GM12892 (cell line): Measurements from ENCODE around the gene FLT3.
"Not testable (repeated sequence)": the region's sequence is repeated elsewhere in the genome, so short reads cannot be mapped to it uniquely, and the experiment has no call there.

ENCODE experiments used
- DNase-seq: peaks from one replicate; pipeline ENCODE4 v3.0.0; 2011; ENCODE audit not compliant: insufficient read length
- FAIRE-seq: peaks from 2 replicates; lab custom pipeline; 2011; peaks lifted over from hg19 to GRCh38; lab: Jason Lieb, UNC
- POLR2A ChIP-seq: IDR thresholded peaks from 2 replicates; pipeline ENCODE4 v1.6.1; 2011; ENCODE audit warnings: low read depth, low read length, control low read depth
- POLR2AphosphoS5 ChIP-seq: IDR thresholded peaks from 2 replicates; pipeline ENCODE4 v1.6.1; 2011; ENCODE audit warnings: low read depth, low read length, control low read depth
- TAF1 ChIP-seq: IDR thresholded peaks from 2 replicates; pipeline ENCODE4 v1.6.1; 2011; ENCODE audit warnings: low read depth, mild to moderate bottlenecking, control low read depth, low read length, borderline replicate concordance

Gene FLT3

GRCh38 chr13:28129911-28130693, 29.7 kb upstream of the FLT3 start:
- DNase-seq (no peak), FAIRE-seq (no peak)
- no peak for TF ChIP-seq POLR2AphosphoS5
- no peak for TF ChIP-seq POLR2A
- no peak for TF ChIP-seq TAF1

DNA sequence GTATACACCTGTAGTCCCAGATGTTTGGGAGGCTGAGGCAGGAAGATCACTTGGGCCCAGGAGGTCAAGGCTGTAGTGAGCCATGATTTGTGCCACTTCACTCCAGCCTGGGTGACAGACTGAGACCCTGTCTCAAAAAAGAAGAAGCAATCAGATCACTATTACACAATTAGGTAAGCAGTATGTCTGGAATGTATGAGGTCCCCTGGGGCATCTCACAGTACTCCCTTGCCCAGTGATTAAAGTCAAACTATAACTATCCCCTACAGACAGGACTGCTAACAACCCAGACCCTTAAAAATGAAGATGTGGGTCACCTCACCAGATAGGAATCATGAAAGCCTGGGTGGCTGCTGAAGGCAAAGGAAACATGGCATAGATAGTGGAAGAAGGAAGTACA, 28.6 kb upstream of the FLT3 start:
- no peak for FAIRE-seq
- DNase-seq: no peak
- TF ChIP-seq TAF1 (no peak), POLR2AphosphoS5 (no peak), POLR2A (no peak)

- FAIRE-seq: no peak
- DNase-seq: no peak
- TF ChIP-seq POLR2A: no peak
These were observed 27.7 kb upstream of the FLT3 start for GRCh38 chr13:28128030-28128429.

DNA sequence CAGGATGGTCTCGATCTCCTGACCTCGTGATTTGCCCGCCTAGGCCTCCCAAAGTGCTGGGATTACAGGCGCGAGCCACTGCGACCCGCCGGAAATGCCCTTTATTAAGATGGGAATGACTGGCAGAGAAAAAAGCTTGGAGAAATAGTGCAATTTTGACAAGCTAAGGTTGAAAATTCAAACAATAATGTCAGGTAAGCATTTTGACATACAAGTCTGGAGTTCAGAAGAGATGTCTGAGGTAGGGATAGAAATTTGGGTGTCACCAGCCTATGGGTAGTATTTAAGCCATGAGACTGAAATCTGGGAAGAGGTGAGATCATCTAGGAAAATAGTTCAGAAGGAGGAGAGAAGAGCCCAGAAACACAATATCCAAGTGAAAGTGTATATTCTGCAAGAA, 20.8 kb upstream of the FLT3 start:
- no peak for TF ChIP-seq POLR2AphosphoS5
- TF ChIP-seq TAF1: no peak
- no peak for TF ChIP-seq POLR2A
- DNase-seq (no peak), FAIRE-seq (no peak)

DNA sequence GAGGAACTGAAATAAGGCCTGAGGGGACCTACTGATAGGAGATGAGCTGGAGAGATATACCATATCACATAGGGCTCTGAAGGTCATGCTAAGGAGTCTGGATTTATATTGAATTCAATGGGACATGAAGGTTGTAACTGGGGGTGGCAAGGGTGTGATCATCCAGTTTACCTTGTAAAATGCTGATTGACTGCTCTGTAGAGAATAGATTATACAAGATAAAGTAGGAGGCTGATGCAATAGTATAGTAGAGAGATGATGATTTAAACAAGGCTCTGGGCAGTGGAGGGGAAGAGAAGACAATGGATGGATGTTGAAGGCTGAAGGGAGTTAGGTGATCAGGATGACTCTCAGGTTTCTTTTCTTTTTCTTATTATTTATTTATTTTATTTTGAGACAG, 19.9 kb upstream of the FLT3 start:
- DNase-seq: no peak
- FAIRE-seq: no peak
- TF ChIP-seq POLR2AphosphoS5: no peak
- no peak for TF ChIP-seq POLR2A
- no peak for TF ChIP-seq TAF1

DNA sequence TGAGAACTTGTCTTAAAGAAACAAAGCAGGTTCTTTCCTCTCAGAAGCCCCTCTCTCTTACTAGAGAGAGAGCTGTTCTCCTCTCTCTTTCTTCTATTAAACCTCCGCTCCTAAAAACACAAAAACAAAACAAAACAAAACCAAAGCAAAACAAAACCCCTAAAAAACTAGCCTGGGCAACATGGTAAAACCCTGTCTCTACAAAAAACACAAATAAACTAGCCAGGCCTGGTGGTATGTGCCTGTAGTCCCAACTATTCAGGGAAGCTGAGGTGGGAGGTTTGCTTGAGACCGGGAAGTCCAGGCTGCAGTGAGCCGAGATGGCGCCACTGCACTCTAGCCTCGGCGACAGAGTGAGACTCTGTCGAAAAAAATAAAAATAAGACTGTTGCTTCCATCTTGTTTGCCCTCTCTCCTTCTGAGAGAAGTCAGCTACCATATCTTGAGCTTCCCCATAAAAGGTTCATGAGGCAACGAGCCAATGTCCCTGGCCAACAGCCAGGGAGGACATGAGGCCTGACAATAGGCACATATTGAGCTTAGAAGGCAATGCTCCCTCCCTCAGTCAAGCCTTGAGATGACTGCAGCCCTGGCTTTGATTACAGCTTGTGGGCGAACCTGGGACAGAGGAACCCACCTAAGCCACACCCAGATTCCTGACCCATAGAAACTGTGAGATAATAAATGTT, 17.5 kb upstream of the FLT3 start:
- TF ChIP-seq TAF1 (no peak), POLR2A (no peak), POLR2AphosphoS5 (no peak)
- no peak for FAIRE-seq
- DNase-seq: no peak

DNA sequence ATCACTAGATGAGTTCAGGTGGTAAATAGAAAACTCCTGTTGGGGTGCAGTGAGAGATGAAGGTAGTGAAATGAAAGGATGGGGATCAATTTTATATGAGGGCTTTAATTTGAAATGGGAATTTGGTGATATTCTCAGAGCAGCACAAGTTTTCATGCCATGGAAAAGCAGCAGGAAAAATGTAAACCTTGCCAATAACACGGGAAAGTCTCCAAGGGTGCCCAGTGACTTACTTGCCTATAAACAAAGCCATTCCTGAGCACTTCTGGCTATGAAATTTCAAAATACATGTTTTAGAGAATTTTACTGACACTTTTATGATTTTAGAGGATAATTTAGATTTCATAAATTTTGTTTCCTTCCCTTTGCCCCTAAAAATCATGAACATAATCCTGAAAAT, 16.4 kb upstream of the FLT3 start:
- no peak for TF ChIP-seq POLR2A
- TF ChIP-seq POLR2AphosphoS5: no peak
- no peak for TF ChIP-seq TAF1
- DNase-seq: no peak
- FAIRE-seq: no peak

DNA sequence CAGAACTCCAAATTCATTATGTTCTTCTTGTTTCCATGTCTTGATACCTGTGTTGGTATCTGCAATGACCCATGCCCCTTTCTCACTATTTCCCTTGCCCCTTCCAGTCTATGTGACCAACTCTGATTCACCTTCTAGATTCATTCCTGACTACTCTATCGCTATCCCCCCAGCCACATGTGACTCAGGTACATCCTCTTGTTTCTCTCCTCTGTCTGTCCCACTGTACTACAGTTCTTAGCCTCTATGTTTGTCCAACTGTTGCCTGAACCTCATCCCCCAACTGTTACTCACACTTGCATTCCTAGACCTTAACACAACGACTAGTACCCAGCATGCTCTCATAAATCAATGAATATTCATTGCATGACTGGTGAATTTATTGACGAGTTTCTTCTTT, 10.0 kb upstream of the FLT3 start:
- no peak for TF ChIP-seq POLR2AphosphoS5
- TF ChIP-seq POLR2A: no peak
- no peak for TF ChIP-seq TAF1
- FAIRE-seq: no peak
- DNase-seq: no peak

GRCh38 chr13:28106976-28107375, 6.6 kb upstream of the FLT3 start:
- TF ChIP-seq TAF1: no peak
- TF ChIP-seq POLR2A: no peak
- TF ChIP-seq POLR2AphosphoS5: no peak
- FAIRE-seq (no peak), DNase-seq (no peak)

DNA sequence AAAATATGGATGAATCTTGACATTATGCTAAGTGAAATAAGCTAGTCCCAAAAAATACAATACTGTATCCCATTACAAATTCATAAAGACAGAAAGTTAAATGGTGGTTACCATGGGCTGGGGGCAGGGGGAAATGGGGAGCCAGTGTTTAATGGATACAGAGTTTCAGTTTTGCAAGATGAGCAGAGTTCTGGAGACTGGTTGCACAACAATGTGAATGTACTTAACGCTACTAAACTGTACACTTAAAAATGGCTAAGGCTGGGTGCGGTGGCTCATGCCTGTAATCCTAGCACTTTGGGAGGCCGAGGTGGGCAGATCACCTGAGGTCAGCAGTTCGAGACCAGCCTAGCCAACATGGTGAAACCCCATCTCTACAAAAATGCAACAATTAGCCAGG, 1.5 kb upstream of the FLT3 start:
- not testable (repeated sequence) for FAIRE-seq, DNase-seq

- FAIRE-seq: no peak
- no peak for TF ChIP-seq POLR2AphosphoS5
- TF ChIP-seq TAF1: no peak
- DNase-seq: no peak
These were observed 803 bp downstream of the FLT3 start for GRCh38 chr13:28099396-28100149.

- DNase-seq (no peak), FAIRE-seq (no peak)
- TF ChIP-seq POLR2AphosphoS5 (no peak), TAF1 (no peak), POLR2A (no peak)
These were observed 2.9 kb downstream of the FLT3 start for GRCh38 chr13:28097503-28097902.
